ENCODE data around the gene MTCL1.

Gene MTCL1

DNA sequence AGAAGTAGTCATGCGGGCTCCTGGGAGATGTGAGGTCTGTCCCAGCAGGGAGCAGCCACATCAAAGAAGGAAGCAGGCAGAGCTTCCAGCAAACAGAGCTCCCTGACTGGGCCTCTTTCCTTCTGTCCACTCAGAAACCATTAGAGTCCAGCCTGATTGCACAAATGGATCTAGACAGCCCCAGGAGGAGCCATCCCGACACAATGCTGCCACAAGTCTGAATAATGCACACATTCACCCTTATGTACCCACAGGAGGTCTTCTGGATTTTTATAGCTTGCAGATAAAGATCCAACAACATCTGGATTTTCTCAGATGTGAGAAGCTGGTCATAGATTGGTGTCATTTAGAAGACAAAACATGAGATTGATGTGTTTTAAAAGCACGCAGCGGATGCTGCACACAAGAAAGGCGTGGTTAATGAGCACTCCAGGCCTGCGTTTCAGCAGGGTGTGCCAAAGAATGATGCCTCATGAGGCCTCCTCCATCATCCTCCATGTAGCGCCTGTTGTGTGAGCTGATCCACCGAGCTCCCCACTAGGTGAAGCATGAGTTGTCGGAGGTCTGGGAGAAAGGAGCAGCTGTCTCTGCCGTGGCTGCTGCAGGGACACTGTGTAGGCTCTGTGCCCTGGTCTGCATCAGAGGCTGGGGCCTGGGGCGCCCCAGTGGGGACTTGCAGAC, 60.6 kb downstream of the MTCL1 start:
- no peak overlapping the region for H3K4me3 ChIP-seq (ENCODE audit: low read depth, low read length)
- TF ChIP-seq, protein P1, sequence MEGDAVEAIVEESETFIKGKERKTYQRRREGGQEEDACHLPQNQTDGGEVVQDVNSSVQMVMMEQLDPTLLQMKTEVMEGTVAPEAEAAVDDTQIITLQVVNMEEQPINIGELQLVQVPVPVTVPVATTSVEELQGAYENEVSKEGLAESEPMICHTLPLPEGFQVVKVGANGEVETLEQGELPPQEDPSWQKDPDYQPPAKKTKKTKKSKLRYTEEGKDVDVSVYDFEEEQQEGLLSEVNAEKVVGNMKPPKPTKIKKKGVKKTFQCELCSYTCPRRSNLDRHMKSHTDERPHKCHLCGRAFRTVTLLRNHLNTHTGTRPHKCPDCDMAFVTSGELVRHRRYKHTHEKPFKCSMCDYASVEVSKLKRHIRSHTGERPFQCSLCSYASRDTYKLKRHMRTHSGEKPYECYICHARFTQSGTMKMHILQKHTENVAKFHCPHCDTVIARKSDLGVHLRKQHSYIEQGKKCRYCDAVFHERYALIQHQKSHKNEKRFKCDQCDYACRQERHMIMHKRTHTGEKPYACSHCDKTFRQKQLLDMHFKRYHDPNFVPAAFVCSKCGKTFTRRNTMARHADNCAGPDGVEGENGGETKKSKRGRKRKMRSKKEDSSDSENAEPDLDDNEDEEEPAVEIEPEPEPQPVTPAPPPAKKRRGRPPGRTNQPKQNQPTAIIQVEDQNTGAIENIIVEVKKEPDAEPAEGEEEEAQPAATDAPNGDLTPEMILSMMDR (IDR thresholded peaks at IDR 0.05; ENCODE audit: low read depth, low read length, missing control alignments), result no peak
- DNase-seq (ENCODE audit: low read depth), result no peak

DNA sequence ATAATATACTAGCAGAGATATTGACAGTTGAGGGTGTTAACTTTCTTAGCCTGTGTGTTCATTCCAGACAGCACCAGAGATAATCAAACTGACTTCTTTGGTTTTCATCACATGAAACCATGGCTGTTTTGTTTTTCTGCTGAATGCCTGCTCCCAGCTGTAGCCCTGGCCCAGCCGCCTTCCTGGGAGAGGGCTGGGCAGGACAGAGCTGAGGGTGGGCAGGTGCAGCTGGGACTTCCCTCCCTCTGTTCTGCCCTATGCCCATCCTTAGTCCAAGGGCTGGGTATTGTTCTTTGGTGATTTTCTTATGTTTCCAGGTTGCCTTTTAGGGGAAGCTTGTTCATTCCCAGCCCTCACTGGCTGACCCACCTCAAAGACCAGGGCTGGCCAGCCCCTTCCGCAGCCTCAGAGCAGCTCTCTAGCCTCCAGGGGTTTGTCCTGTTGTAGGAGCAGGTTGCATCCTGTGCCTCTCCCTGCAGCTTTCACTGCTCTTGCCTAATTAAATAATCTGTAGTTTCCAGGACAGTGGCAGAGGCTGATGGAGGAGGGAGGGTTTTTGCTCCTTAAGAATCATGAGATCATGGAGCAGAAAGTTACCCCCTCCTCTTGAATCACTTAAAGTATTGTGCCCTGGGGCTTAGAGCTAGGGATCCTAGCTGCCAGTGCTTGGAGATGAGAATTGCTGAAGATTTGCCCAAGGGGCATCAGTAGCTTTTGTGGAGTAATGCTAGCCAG, 61.4 kb downstream of the MTCL1 start:
- no peak for DNase-seq (ENCODE audit: low read depth)
- H3K4me3 ChIP-seq (ENCODE audit: low read depth, low read length), result no peak overlapping the region
- TF ChIP-seq, protein P1 (IDR thresholded peaks at IDR 0.05; ENCODE audit: low read depth, low read length, missing control alignments), result no peak

DNA sequence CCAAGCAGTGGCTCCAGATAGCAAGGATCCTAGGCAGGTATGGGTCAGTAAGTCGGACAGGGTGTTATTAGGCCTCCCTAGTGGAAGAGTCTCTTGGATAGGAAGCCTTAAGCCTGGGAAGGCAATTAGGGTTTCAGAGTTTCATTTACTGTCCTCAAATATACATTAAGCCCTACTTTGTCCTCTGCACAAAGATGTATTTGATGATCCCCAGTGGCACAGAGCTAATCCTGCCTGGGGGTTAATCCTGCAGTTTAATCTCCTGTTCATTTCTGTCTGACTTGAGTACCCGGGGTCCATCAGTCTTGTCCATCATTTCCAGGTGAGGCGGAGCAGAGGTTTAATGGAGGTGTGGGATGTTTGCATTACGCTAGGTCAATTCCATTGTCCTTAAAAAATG, 62.0 kb downstream of the MTCL1 start:
- H3K4me3 ChIP-seq (ENCODE audit: low read depth, low read length), result no peak overlapping the region
- no peak for DNase-seq (ENCODE audit: low read depth)
- TF ChIP-seq, protein P1 (IDR thresholded peaks at IDR 0.05; ENCODE audit: low read depth, low read length, missing control alignments), result no peak

DNA sequence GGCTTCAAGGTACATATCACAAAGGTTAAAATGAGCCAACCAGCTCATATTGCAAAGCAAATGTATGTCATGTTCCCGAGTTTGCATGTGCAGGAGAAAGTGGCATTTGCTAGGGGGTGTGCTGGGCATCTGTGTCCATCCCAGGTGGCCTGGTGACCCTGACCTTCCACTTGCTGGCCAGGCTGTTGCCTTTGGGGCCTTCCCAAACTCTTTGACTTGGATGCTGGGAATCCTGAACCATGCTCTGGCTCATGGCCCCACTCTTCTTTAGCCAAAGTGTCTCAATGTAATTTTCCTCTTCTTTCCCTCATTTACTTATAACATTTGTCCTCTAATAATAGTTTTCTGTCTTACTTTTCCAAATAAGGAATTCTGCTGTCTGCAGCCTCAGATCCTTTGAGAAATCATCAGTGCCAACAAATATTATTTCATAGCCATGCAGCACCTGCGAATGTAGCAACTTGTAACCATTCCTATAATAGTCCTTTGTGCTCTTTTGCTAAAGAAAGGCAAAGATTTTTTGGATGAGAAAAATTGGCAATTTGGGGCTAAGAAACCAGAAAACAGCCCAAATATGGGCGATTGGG, 64.2 kb downstream of the MTCL1 start:
- no peak overlapping the region for H3K4me3 ChIP-seq (ENCODE audit: low read depth, low read length)
- no peak for DNase-seq (ENCODE audit: low read depth)
- TF ChIP-seq, protein P1 (IDR thresholded peaks at IDR 0.05; ENCODE audit: low read depth, low read length, missing control alignments), result no peak

DNA sequence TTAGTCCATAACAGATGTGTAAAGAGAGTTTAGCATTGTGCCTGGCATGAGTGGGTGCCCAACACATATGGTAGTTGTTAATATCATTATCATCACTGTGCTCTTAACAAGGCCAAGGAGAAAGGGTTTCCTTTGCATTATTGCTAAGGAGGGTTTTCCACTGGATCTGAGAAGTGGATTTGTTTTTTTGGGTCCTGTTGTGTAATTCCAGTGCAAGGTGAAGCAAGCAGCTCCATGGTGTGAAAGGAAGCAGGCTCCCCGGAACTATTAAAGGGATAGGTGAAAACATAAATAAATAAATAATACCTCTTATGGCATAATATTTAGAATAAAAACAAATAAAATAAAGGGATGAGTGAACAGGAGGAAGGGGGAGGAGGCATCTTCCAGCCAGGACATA, 65.3 kb downstream of the MTCL1 start:
- TF ChIP-seq, protein P1 (IDR thresholded peaks at IDR 0.05; ENCODE audit: low read depth, low read length, missing control alignments), result no peak
- H3K4me3 ChIP-seq (ENCODE audit: low read depth, low read length), result no peak overlapping the region
- DNase-seq (ENCODE audit: low read depth), result no peak

DNA sequence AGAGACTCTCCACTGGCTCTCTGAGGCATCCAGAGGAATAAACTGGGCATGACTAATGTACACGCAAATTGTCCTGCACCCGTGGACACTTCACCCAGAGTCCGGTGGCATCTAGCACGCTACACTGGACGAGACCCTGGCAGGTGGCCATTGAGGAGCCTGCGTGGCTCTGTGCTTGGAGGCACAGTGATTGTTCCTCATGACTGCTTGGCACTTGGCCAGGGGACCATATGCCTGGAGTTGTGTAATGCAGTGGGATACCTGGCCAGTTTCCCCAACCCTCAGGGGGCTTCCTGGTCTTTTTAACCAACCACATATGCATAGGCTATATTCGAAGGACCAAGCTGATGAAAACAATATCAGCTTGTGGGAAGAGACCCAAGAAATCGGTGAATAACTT, 66.6 kb downstream of the MTCL1 start:
- no peak for DNase-seq (ENCODE audit: low read depth)
- TF ChIP-seq, protein P1 (IDR thresholded peaks at IDR 0.05; ENCODE audit: low read depth, low read length, missing control alignments), result no peak
- H3K4me3 ChIP-seq (ENCODE audit: low read depth, low read length), result no peak overlapping the region
